ENCODE results near the gene SKA1. TPM values are rescaled to one million over a fixed set of nuclear protein-coding genes. Genes with fewer than 3 reads are reported as not detected.
"Not testable (repeated sequence)": the region's sequence is repeated elsewhere in the genome, so short reads cannot be mapped to it uniquely, and the experiment has no call there.

The SKA1 gene
- total and polyA plus RNA-seq, 2 donors from 2014 or later, result 0.31 TPM; not detected in 1

DNA sequence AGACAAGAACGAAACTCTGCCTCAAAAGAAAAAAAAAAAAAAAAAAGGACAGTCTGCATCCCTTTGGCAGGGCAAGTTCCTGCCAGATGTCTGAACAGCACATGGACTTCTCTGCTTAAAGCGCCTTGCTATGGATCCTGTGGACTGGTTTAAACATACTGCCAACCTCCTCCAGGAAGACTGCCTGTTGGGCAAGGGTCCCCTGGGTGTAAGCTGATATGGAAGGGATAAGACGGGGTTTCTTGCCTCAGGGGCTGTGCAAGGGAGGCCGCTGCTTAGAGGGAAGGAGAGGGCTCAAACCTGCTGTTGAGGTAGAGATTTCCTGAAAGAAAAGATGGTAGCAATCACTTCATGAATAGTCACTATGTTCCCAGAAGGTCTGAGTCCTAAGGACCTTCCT is 22.2 kb downstream of the SKA1 start:
- H3K36me3 ChIP-seq (ENCODE audit: control insufficient read depth in 2 of 3, insufficient read depth in 3 of 3, low read length in 3 of 3), result no peaks in the 10 kb centered on the region
- intact Hi-C loops (cut with DNase I), result no loop called here
- H3K27ac ChIP-seq (ENCODE audit: low read depth in 2 of 2, low read length in 2 of 2), result no peak overlapping the region
- H3K9me3 ChIP-seq (ENCODE audit: control insufficient read depth in 2 of 3, insufficient read depth in 1 of 3, low read length in 3 of 3), result no peaks in the 10 kb centered on the region
- H3K27me3 ChIP-seq (ENCODE audit: control insufficient read depth, insufficient read depth, low read length), result no peaks in the 10 kb centered on the region
- H3K9ac ChIP-seq (ENCODE audit: low read length in 3 of 3), result no peak overlapping the region
- FAIRE-seq, result no peak
- DNase-seq, result peak in 1 of 5 donors; percentile 23
- H3K4me3 ChIP-seq (ENCODE audit: low read length in 3 of 3), result no peak overlapping the region
- H3K4me1 ChIP-seq (ENCODE audit: control insufficient read depth in 2 of 3, insufficient read depth in 2 of 3, low read depth in 1 of 3, low read length in 3 of 3), result no peaks in the 10 kb centered on the region
- TF ChIP-seq, protein P1, sequence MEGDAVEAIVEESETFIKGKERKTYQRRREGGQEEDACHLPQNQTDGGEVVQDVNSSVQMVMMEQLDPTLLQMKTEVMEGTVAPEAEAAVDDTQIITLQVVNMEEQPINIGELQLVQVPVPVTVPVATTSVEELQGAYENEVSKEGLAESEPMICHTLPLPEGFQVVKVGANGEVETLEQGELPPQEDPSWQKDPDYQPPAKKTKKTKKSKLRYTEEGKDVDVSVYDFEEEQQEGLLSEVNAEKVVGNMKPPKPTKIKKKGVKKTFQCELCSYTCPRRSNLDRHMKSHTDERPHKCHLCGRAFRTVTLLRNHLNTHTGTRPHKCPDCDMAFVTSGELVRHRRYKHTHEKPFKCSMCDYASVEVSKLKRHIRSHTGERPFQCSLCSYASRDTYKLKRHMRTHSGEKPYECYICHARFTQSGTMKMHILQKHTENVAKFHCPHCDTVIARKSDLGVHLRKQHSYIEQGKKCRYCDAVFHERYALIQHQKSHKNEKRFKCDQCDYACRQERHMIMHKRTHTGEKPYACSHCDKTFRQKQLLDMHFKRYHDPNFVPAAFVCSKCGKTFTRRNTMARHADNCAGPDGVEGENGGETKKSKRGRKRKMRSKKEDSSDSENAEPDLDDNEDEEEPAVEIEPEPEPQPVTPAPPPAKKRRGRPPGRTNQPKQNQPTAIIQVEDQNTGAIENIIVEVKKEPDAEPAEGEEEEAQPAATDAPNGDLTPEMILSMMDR (IDR thresholded peaks at IDR 0.05; ENCODE audit: borderline replicate concordance, extremely low read depth, insufficient read depth), result no peak

DNA sequence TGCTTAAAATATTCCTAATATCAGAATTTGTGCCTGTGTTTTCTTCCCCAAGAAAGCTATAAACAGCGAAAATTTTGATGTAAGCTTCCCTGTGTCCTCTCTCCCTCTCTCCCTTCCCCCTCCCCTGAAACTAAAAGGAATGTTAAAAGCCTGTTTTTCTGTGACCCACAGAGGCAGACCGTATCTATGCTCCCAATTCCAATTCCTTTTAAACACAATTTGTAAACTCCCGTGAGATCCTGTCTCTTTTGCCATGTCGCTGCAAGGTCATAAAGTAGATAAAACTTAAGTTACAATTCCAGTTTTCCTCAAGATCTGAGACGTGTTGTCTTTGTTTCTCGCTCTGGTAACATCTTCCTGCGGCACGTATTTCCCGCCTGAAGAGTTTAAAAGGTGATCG is 23.3 kb downstream of the SKA1 start:
- DNase-seq, result no peak
- Histone ChIP-seq H3K4me1 (ENCODE audit: control insufficient read depth in 2 of 3, insufficient read depth in 2 of 3, low read depth in 1 of 3, low read length in 3 of 3) (no peaks in the 10 kb centered on the region), H3K9ac (ENCODE audit: low read length in 3 of 3) (no peak overlapping the region), H3K4me3 (ENCODE audit: low read length in 3 of 3) (no peak overlapping the region), H3K27ac (ENCODE audit: low read depth in 2 of 2, low read length in 2 of 2) (no peak overlapping the region), H3K9me3 (ENCODE audit: control insufficient read depth in 2 of 3, insufficient read depth in 1 of 3, low read length in 3 of 3) (no peaks in the 10 kb centered on the region), H3K27me3 (ENCODE audit: control insufficient read depth, insufficient read depth, low read length) (peaks cover 2% of the 10 kb centered on the region), H3K36me3 (ENCODE audit: control insufficient read depth in 2 of 3, insufficient read depth in 3 of 3, low read length in 3 of 3) (no peaks in the 10 kb centered on the region)
- intact Hi-C loops (cut with DNase I), result no loop called here
- TF ChIP-seq, protein P1 (IDR thresholded peaks at IDR 0.05; ENCODE audit: borderline replicate concordance, extremely low read depth, insufficient read depth), result no peak
- FAIRE-seq, result no peak

DNA sequence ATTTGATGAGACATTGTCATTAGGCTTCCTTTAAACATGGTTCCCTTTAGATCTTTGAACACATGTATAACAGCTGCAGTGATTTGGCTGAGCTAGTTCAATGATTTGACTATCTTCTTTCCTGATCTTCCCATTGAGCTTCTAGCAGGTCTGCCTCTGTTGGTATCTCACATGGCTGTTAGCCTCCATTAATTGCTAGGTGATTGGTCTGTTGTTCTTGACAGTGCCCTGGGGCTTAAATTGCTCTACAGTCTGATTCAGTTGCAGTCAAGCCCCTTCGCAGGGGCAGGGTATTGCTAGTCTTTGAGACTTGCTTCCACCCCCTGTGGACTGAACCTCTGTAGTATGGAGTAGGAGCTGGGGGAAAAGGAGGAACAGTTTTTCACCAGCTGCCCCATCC is 24.1 kb downstream of the SKA1 start:
- Histone ChIP-seq H3K9ac (ENCODE audit: low read length in 3 of 3) (no peak overlapping the region), H3K27me3 (ENCODE audit: control insufficient read depth, insufficient read depth, low read length) (peaks cover 2% of the 10 kb centered on the region), H3K27ac (ENCODE audit: low read depth in 2 of 2, low read length in 2 of 2) (no peak overlapping the region), H3K4me1 (ENCODE audit: control insufficient read depth in 2 of 3, insufficient read depth in 2 of 3, low read depth in 1 of 3, low read length in 3 of 3) (no peaks in the 10 kb centered on the region), H3K4me3 (ENCODE audit: low read length in 3 of 3) (no peak overlapping the region), H3K36me3 (ENCODE audit: control insufficient read depth in 2 of 3, insufficient read depth in 3 of 3, low read length in 3 of 3) (no peaks in the 10 kb centered on the region), H3K9me3 (ENCODE audit: control insufficient read depth in 2 of 3, insufficient read depth in 1 of 3, low read length in 3 of 3) (no peaks in the 10 kb centered on the region)
- intact Hi-C loops (cut with DNase I), result no loop called here
- peak in 1 of 5 donors; percentile 23 for DNase-seq
- FAIRE-seq, result no peak
- TF ChIP-seq, protein P1 (IDR thresholded peaks at IDR 0.05; ENCODE audit: borderline replicate concordance, extremely low read depth, insufficient read depth), result no peak

GRCh38 chr18:50399582-50399981 is 24.7 kb downstream of the SKA1 start:
- H3K4me1 ChIP-seq (ENCODE audit: control insufficient read depth in 2 of 3, insufficient read depth in 2 of 3, low read depth in 1 of 3, low read length in 3 of 3), result no peaks in the 10 kb centered on the region
- intact Hi-C loops (cut with DNase I), result no loop called here

DNA sequence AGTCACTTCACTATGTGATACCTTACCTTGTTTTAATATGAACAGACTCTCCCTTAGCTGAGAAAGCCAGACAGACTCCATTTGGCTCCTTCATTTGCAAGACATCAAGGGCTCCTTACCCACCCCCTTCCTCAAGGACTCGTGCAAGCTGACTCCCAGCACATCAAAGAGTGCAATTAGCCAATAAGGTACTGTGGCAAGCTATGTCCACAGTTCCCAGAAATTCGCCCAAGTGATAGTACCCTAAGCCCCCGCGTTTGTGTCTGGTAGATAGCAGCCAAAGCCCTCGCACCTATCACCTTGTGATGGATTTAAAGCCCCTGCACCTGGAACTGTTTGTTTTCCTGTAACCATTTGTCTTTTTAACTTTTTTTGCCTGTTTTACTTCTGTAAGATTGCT is 25.6 kb downstream of the SKA1 start:
- H3K27me3 ChIP-seq (ENCODE audit: control insufficient read depth, insufficient read depth, low read length); H3K9ac ChIP-seq (ENCODE audit: low read length in 3 of 3); H3K9me3 ChIP-seq (ENCODE audit: control insufficient read depth in 2 of 3, insufficient read depth in 1 of 3, low read length in 3 of 3); H3K4me3 ChIP-seq (ENCODE audit: low read length in 3 of 3); H3K4me1 ChIP-seq (ENCODE audit: control insufficient read depth in 2 of 3, insufficient read depth in 2 of 3, low read depth in 1 of 3, low read length in 3 of 3); FAIRE-seq; H3K27ac ChIP-seq (ENCODE audit: low read depth in 2 of 2, low read length in 2 of 2); intact Hi-C loops (cut with DNase I); H3K36me3 ChIP-seq (ENCODE audit: control insufficient read depth in 2 of 3, insufficient read depth in 3 of 3, low read length in 3 of 3): not testable (repeated sequence)
- peak in 1 of 5 donors; percentile 39 for DNase-seq

More at GRCh38 chr18:50399582-50399981, 24.7 kb downstream of the SKA1 start:
- Histone ChIP-seq H3K36me3 (ENCODE audit: control insufficient read depth in 2 of 3, insufficient read depth in 3 of 3, low read length in 3 of 3) (no peaks in the 10 kb centered on the region), H3K27me3 (ENCODE audit: control insufficient read depth, insufficient read depth, low read length) (peaks cover 2% of the 10 kb centered on the region), H3K9ac (ENCODE audit: low read length in 3 of 3) (no peak overlapping the region), H3K27ac (ENCODE audit: low read depth in 2 of 2, low read length in 2 of 2) (no peak overlapping the region), H3K9me3 (ENCODE audit: control insufficient read depth in 2 of 3, insufficient read depth in 1 of 3, low read length in 3 of 3) (no peaks in the 10 kb centered on the region), H3K4me3 (ENCODE audit: low read length in 3 of 3) (no peak overlapping the region)
- FAIRE-seq (no peak), DNase-seq (no peak)
- TF ChIP-seq, protein P1 (IDR thresholded peaks at IDR 0.05; ENCODE audit: borderline replicate concordance, extremely low read depth, insufficient read depth), result no peak

Measured in kidney (tissue), 14 donors.